IPS-NIHi7 (cell line): ENCODE measurements around the gene HP.
A peak's percentile ranks its signal among the peaks of the same experiment; 100 is the strongest.
"Not testable (repeated sequence)": the region's sequence is repeated elsewhere in the genome, so short reads cannot be mapped to it uniquely, and the experiment has no call there.

Experiments used
- DNase-seq: peaks from one replicate; pipeline ENCODE4 v3.0.0; 2012; ENCODE audit warnings: mixed read lengths; ENCODE audit errors: extremely low spot score

Gene HP

GRCh38 chr16:72043058-72043457, 11.2 kb upstream of the HP start:
- no peak for DNase-seq

GRCh38 chr16:72043539-72043938, 10.8 kb upstream of the HP start:
- no peak for DNase-seq

GRCh38 chr16:72044296-72044695, 10.0 kb upstream of the HP start:
- no peak for DNase-seq

- DNase-seq, result no peak
Measured at GRCh38 chr16:72044825-72045359, 9.4 kb upstream of the HP start.

- no peak for DNase-seq
Measured at GRCh38 chr16:72049110-72049509, 5.2 kb upstream of the HP start.

GRCh38 chr16:72050769-72051464, 3.4 kb upstream of the HP start:
- DNase-seq, result no peak

- DNase-seq, result no peak
Measured at GRCh38 chr16:72051818-72052217, 2.5 kb upstream of the HP start.

- no peak for DNase-seq
Measured at GRCh38 chr16:72055911-72056310, 1.6 kb downstream of the HP start.

GRCh38 chr16:72057313-72057712, 3.0 kb downstream of the HP start:
- DNase-seq, result not testable (repeated sequence)

GRCh38 chr16:72059060-72059459, 4.8 kb downstream of the HP start:
- DNase-seq, result not testable (repeated sequence)

- no peak for DNase-seq
Measured at GRCh38 chr16:72060405-72060804, 6.1 kb downstream of the HP start.

- DNase-seq, result no peak
Measured at GRCh38 chr16:72061564-72061963, 7.3 kb downstream of the HP start.

GRCh38 chr16:72064361-72064894, 10.1 kb downstream of the HP start:
- DNase-seq, result no peak

- DNase-seq, result peak; percentile 65
Measured at GRCh38 chr16:72066747-72067146, 12.4 kb downstream of the HP start.

- DNase-seq, result no peak
Measured at GRCh38 chr16:72068930-72069329, 14.6 kb downstream of the HP start.

GRCh38 chr16:72072514-72073342, 18.4 kb downstream of the HP start:
- DNase-seq, result no peak

GRCh38 chr16:72073560-72074230, 19.4 kb downstream of the HP start:
- no peak for DNase-seq

GRCh38 chr16:72075067-72075466, 20.8 kb downstream of the HP start:
- DNase-seq, result not testable (repeated sequence)

- DNase-seq, result not testable (repeated sequence)
Measured at GRCh38 chr16:72076991-72077706, 22.8 kb downstream of the HP start.

- DNase-seq, result no peak
Measured at GRCh38 chr16:72083778-72084404, 29.6 kb downstream of the HP start.

GRCh38 chr16:72084445-72084844, 30.1 kb downstream of the HP start:
- DNase-seq, result no peak
